T-cell (primary cell): ENCODE measurements around the gene LZTFL1. TPM values are rescaled to one million over a fixed set of nuclear protein-coding genes. Genes with fewer than 3 reads are reported as not detected.

Experiments used
- ATAC-seq, 4 experiments: fragments of 200-7000 bp in 3 of 4; fragments of 150-1000 bp in 1 of 4; cut with Tn5 transposase; replicated peaks in 1 of 4; 1 replicate in 3 of 4; 2 replicates in 1 of 4; pipeline ENCODE4 v1.10.0; 2021; ENCODE audit warnings: moderate library complexity in 3 of 4, mild to moderate bottlenecking in 2 of 4, moderate number of reproducible peaks in 1 of 4
- CTCF ChIA-PET, 2 donors: fragments of 300-600 bp; sonication (Branson Sonifier 250); formaldehyde crosslinking; loops; one replicate each; lab custom pipeline; 2022; ENCODE audit warnings: antibody characterized with exemption in 2 of 2; lab: Charles Lee
- POLR2A ChIA-PET, 2 donors: fragments of 300-600 bp; sonication (Branson Sonifier 250); formaldehyde crosslinking; loops; one replicate each; lab custom pipeline; 2022; ENCODE audit warnings: antibody characterized with exemption in 2 of 2; lab: Charles Lee
- DNase-seq, 35 experiments: peaks; one replicate each; pipeline versions ENCODE4 v3.0.0 to v3.0.0-alpha.2; 2013 to 2023
- H3K27ac ChIP-seq: one replicate; pipeline ENCODE4 v1.5.1; 2013; ENCODE audit warnings: low read length
- H3K27me3 ChIP-seq, 2 experiments: replicated peaks in 1 of 2; 1 replicate in 1 of 2; 2 replicates in 1 of 2; pipeline versions ENCODE4 v1.6.1 to v1.7.0; 2013; ENCODE audit warnings: low read length in 1 of 2, mixed read lengths in 1 of 2; ENCODE audit not compliant: control insufficient read depth in 2 of 2, insufficient read depth in 2 of 2; ENCODE audit errors: extremely low read depth in 1 of 2
- H3K36me3 ChIP-seq, 2 donors: 1 replicate in 1 of 2; 2 replicates in 1 of 2; pipeline versions ENCODE4 v1.6.1 to v1.7.0; 2013; ENCODE audit warnings: low read length in 1 of 2; ENCODE audit not compliant: control insufficient read depth in 2 of 2, insufficient read depth in 1 of 2; ENCODE audit errors: extremely low read depth in 1 of 2
- H3K4me1 ChIP-seq, 2 experiments: 1 replicate in 1 of 2; 2 replicates in 1 of 2; pipeline versions ENCODE4 v1.6.1 to v1.7.0; 2013; ENCODE audit warnings: low read length in 2 of 2, mixed read lengths in 1 of 2; ENCODE audit not compliant: insufficient read depth in 2 of 2, control insufficient read depth in 1 of 2; ENCODE audit errors: extremely low read depth in 1 of 2
- H3K4me3 ChIP-seq, 2 donors: 1 replicate in 1 of 2; 2 replicates in 1 of 2; pipeline versions ENCODE4 v1.5.1 to v1.7.0; 2013; ENCODE audit warnings: mild to moderate bottlenecking in 2 of 2, low read length in 1 of 2, moderate library complexity in 1 of 2; ENCODE audit not compliant: control insufficient read depth in 1 of 2; ENCODE audit errors: extremely low read depth in 1 of 2
- H3K9me3 ChIP-seq: 2 replicates; pipeline ENCODE4 v1.7.0; 2013
- H3K27ac Mint-ChIP-seq, 2 donors: one replicate each; pipeline ENCODE4 v1.8.0; 2020 to 2021; ENCODE audit warnings: mild to moderate bottlenecking in 2 of 2, mixed read lengths in 2 of 2
- H3K27me3 Mint-ChIP-seq, 2 donors: one replicate each; pipeline ENCODE4 v1.8.0; 2021 to 2022; ENCODE audit warnings: mixed read lengths in 2 of 2
- H3K36me3 Mint-ChIP-seq: one replicate; pipeline ENCODE4 v1.8.0; 2021; ENCODE audit warnings: mixed read lengths
- H3K4me1 Mint-ChIP-seq, 3 donors: one replicate each; pipeline ENCODE4 v1.8.0; 2020 to 2022; ENCODE audit warnings: mixed read lengths in 3 of 3, mild to moderate bottlenecking in 1 of 3
- H3K4me3 Mint-ChIP-seq, 3 donors: one replicate each; pipeline ENCODE4 v1.8.0; 2020 to 2022; ENCODE audit warnings: mild to moderate bottlenecking in 3 of 3, mixed read lengths in 3 of 3, moderate library complexity in 3 of 3
- H3K9me3 Mint-ChIP-seq, 3 donors: one replicate each; pipeline ENCODE4 v1.8.0; 2020 to 2022; ENCODE audit warnings: mixed read lengths in 3 of 3
- WGBS: methylation state at CpG from one replicate; pipeline ENCODE4 v1.1.5; 2013; ENCODE audit warnings: missing lambda C conversion rate; ENCODE audit not compliant: insufficient coverage; 5-methylcytosine and 5-hydroxymethylcytosine counted together
- total RNA-seq, 35 experiments: library from RNA in 6 of 35; stranded (reverse) in 6 of 35; fragments of 120-200 nt in 1 of 35; gene quantifications; one replicate each; pipeline versions ENCODE4 v1.2.1 to v1.2.4 and lab custom pipeline; 2013 to 2026

LZTFL1 gene
- total RNA-seq, 5 donors from 2014 or later (not counting 1 experiment from before 2014, with no cell fraction given): 8.5 to 12.0 (median 11.1) TPM

DNA sequence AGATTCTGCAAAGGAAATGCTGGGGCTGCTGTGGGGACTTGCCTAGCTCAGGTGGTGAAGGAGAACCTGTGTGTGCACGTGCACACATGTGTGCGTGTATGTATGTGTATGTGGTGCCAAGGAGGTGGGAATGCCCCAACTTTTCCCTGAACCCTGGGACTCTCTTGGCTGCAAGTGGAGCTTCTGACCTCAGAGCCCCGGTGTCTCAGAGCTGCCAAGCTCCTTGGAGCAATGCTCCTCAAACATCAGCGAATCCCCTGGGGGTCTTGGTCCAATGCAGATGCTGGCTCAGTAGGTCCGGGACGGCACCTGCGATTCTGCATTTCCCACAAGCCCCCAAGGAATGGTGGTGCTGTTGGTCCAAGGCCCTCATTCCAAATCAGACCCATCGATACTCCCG is 39.8 kb downstream of the LZTFL1 start:
- Mint-ChIP-seq H3K27ac (no peak overlapping the region), H3K36me3 (no peaks in the 10 kb centered on the region), H3K4me1 (peaks cover 7 to 14% (median 12%) of the 10 kb centered on the region in 3 donors), H3K9me3 (no peaks in the 10 kb centered on the region), H3K27me3 (peaks cover 9 to 30% of the 10 kb centered on the region in 2 donors), H3K4me3 (no peak overlapping the region)
- Histone ChIP-seq H3K27me3 (peaks cover 3 to 15% of the 10 kb centered on the region in 2 experiments), H3K36me3 (no peaks in the 10 kb centered on the region), H3K9me3 (no peaks in the 10 kb centered on the region), H3K27ac (no peak overlapping the region), H3K4me3 (no peak overlapping the region), H3K4me1 (no peaks in the 10 kb centered on the region)
- no peak for DNase-seq
- POLR2A ChIA-PET: interaction anchor here in 1 of 2 donors (0.6 kb wide), 1 partner anchor 370 kb away, joined by 5 read pairs; no protein-coding TSS in a partner anchor
- no peak for ATAC-seq
- CTCF ChIA-PET: no interaction called here
- 87% methylated on average over 5 of the region's 9 CpGs for WGBS

GRCh38 chr3:45800611-45801010 is 41.3 kb downstream of the LZTFL1 start:
- peaks cover 9 to 13% (median 12%) of the 10 kb centered on the region in 3 donors for H3K4me1 Mint-ChIP-seq
- WGBS: 100% methylated on average over 1 of the region's 4 CpGs
- no peaks in the 10 kb centered on the region for H3K36me3 ChIP-seq
- DNase-seq (no peak), ATAC-seq (no peak)
- ChIA-PET POLR2A (no interaction called here), CTCF (no interaction called here)
- no peak overlapping the region for H3K4me3 Mint-ChIP-seq
- peaks cover 18 to 40% of the 10 kb centered on the region in 2 donors for H3K27me3 Mint-ChIP-seq
- H3K27ac Mint-ChIP-seq: no peak overlapping the region
- H3K36me3 Mint-ChIP-seq: no peaks in the 10 kb centered on the region
- peaks cover 5 to 29% of the 10 kb centered on the region in 2 experiments for H3K27me3 ChIP-seq
- no peak overlapping the region for H3K4me3 ChIP-seq
- H3K9me3 ChIP-seq: no peaks in the 10 kb centered on the region
- H3K4me1 ChIP-seq: peaks cover 0 to 12% of the 10 kb centered on the region in 2 experiments
- no peaks in the 10 kb centered on the region for H3K9me3 Mint-ChIP-seq
- no peak overlapping the region for H3K27ac ChIP-seq

DNA sequence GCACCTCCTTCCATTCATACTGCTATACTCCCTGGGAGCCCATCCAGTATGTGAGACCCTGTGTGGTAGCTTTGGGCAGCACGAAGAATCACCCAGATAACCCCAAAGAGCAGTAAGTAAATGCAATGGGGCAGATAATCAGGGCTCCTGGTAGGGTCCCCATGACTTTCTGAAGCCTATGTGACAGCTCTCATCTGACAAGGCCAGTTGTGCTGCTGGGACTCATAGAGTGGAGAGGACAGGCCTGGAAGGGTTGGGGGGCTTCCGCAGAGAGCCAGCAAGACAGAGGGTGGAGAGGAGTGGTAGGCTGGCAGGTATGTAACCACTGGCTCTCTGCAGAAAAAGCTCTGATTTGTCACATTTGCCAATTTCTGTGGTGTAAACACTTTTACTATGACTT is 42.3 kb downstream of the LZTFL1 start:
- Mint-ChIP-seq H3K27me3 (peaks cover 28 to 50% of the 10 kb centered on the region in 2 donors), H3K36me3 (no peaks in the 10 kb centered on the region), H3K9me3 (no peaks in the 10 kb centered on the region), H3K4me3 (no peak overlapping the region), H3K27ac (no peak overlapping the region), H3K4me1 (peaks cover 13 to 17% (median 16%) of the 10 kb centered on the region in 3 donors)
- Histone ChIP-seq H3K27ac (no peak overlapping the region), H3K27me3 (peaks cover 7 to 32% of the 10 kb centered on the region in 2 experiments), H3K36me3 (no peaks in the 10 kb centered on the region), H3K4me3 (no peak overlapping the region), H3K9me3 (no peaks in the 10 kb centered on the region), H3K4me1 (peaks cover 0 to 15% of the 10 kb centered on the region in 2 experiments)
- POLR2A ChIA-PET: no interaction called here
- WGBS: 100% methylated on average over 1 of the region's 2 CpGs
- no peak for DNase-seq
- ATAC-seq: no peak
- CTCF ChIA-PET: interaction anchor here (0.5 to 0.6 kb wide), 2 partner anchors 11 to 26 kb away, joined by 4 read pairs; no protein-coding TSS in a partner anchor

DNA sequence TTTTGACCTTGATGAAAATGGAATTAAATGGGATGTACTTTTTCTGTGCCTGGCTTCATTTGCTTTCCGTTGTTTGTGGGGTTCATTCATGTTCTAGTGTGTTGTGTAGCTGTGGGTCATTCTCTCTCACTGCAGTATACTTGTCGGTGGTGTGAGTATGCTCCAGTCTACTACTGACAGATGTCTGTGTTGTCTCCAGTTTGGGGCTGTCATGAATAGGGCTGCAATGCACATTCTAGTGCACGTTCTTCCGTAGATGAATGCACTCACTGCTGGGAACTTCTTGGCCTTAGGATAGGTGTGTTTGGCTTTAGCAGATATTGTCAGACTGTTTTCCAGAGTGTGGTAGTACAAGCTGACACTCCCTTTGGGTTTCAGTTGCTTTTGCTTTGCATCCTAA is 43.9 kb downstream of the LZTFL1 start:
- Mint-ChIP-seq H3K9me3 (no peaks in the 10 kb centered on the region), H3K4me1 (peaks cover 13 to 17% (median 16%) of the 10 kb centered on the region in 3 donors), H3K36me3 (no peaks in the 10 kb centered on the region), H3K27me3 (peaks cover 40 to 63% of the 10 kb centered on the region in 2 donors), H3K4me3 (no peak overlapping the region), H3K27ac (no peak overlapping the region)
- 83% methylated on average over 4 of the region's 4 CpGs for WGBS
- POLR2A ChIA-PET: no interaction called here
- Histone ChIP-seq H3K27me3 (peaks cover 7 to 39% of the 10 kb centered on the region in 2 experiments), H3K27ac (no peak overlapping the region), H3K4me1 (peaks cover 0 to 15% of the 10 kb centered on the region in 2 experiments), H3K36me3 (no peaks in the 10 kb centered on the region), H3K9me3 (no peaks in the 10 kb centered on the region), H3K4me3 (no peak overlapping the region)
- ATAC-seq (no peak), DNase-seq (no peak)
- CTCF ChIA-PET: no interaction called here

DNA sequence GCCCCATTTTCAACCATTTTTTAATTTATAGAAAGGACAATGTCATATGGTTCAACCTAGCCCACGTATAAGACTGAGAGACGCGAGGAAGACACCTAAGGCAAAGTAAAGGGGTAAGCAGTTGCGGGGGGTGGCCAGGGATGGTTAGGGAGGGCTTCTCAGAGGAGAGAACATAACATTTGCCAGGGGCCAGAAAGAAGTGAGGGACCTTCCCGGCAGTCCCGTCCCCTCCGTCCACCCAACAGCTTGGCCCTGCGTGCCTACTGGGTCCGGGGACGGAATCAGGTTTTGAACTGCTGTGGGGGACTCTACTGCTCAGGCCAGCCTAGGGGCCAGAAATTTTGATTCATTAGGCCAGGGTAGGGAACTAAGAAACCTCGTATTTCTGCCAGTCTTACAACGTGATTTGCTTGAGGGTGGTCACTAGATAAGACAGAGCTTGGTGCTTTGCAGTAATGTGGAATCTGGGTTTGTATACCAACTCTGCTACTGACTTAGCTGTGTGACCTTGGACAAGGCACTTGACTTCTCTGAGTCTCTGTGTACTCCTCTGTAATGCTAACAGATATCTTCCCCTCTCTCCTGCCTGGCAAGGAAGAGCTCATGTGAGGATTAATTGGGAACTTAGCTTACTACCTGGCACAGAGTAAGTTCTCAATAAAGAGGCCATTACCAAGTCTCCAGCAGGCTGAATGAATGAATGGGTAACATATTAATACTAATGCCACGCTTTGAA is 44.8 kb downstream of the LZTFL1 start:
- no peak for ATAC-seq
- peaks cover 13 to 17% (median 16%) of the 10 kb centered on the region in 3 donors for H3K4me1 Mint-ChIP-seq
- peak overlapping the region; percentile 31 to 85 for H3K4me3 ChIP-seq

GRCh38 chr3:45795882-45796765 is 45.8 kb downstream of the LZTFL1 start, which contains the start of gene SLC6A20:
Gene SLC6A20 (minus strand): TSS chr3:45796536. CDS start chr3:45796419, 117 bp downstream.
- H3K4me1 Mint-ChIP-seq: peaks cover 13 to 19% (median 17%) of the 10 kb centered on the region in 3 donors
- Histone ChIP-seq H3K27ac (no peak within 1 kb of the TSS), H3K36me3 (no peaks in the 10 kb centered on the region), H3K4me3 (peak within 1 kb of the TSS; percentile 46 to 85), H3K27me3 (peaks cover 7 to 50% of the 10 kb centered on the region in 2 experiments), H3K4me1 (peaks cover 0 to 15% of the 10 kb centered on the region in 2 experiments), H3K9me3 (no peaks in the 10 kb centered on the region)
- DNase-seq: peak in 6 of 35 experiments; percentile 1 to 20 (median 4)
- H3K27ac Mint-ChIP-seq: no peak within 1 kb of the TSS
- H3K4me3 Mint-ChIP-seq: peak within 1 kb of the TSS; percentile 59 to 75 (median 73)
- no peaks in the 10 kb centered on the region for H3K9me3 Mint-ChIP-seq
- no peaks in the 10 kb centered on the region for H3K36me3 Mint-ChIP-seq
- peak in 3 of 4 experiments; percentile 33 to 55 (median 45) for ATAC-seq
- H3K27me3 Mint-ChIP-seq: peaks cover 41 to 62% of the 10 kb centered on the region in 2 donors
- ChIA-PET POLR2A (no interaction called here), CTCF (no interaction called here)
- WGBS: 3% methylated on average over 86 of the region's 91 CpGs

More for the DNA sequence above, 44.8 kb downstream of the LZTFL1 start:
- no peaks in the 10 kb centered on the region for H3K9me3 ChIP-seq
- no peak for DNase-seq
- peaks cover 0 to 15% of the 10 kb centered on the region in 2 experiments for H3K4me1 ChIP-seq
- POLR2A ChIA-PET: interaction anchor here in 1 of 2 donors (0.6 kb wide), 1 partner anchor 699 kb away, joined by 3 read pairs; no protein-coding TSS in a partner anchor
- no peaks in the 10 kb centered on the region for H3K36me3 Mint-ChIP-seq
- H3K27me3 ChIP-seq: peaks cover 7 to 47% of the 10 kb centered on the region in 2 experiments
- H3K4me3 Mint-ChIP-seq: peak overlapping the region; percentile 59 to 75 (median 59)
- no peak overlapping the region for H3K27ac ChIP-seq
- CTCF ChIA-PET: no interaction called here
- no peak overlapping the region for H3K27ac Mint-ChIP-seq
- 85% methylated on average over 9 of the region's 13 CpGs for WGBS
- H3K9me3 Mint-ChIP-seq: no peaks in the 10 kb centered on the region
- no peaks in the 10 kb centered on the region for H3K36me3 ChIP-seq
- H3K27me3 Mint-ChIP-seq: peaks cover 41 to 63% of the 10 kb centered on the region in 2 donors
